PC-3 (cell line): ENCODE measurements around the gene GNA15. TPM values are rescaled to one million over a fixed set of nuclear protein-coding genes. Genes with fewer than 3 reads are reported as not detected.

ENCODE experiments used
- ATAC-seq: fragments of 200-7000 bp; cut with Tn5 transposase; 2 replicates; pipeline ENCODE4 v1.9.1; 2020; ENCODE audit warnings: mild to moderate bottlenecking, moderate library complexity
- BruUV-seq: library from RNA; stranded (reverse); fragments of 400-500 nt; replicated peaks from 2 replicates; lab custom pipeline; 2021; lab: Mats Ljungman, UMichigan
- CTCF ChIA-PET: fragments of 300-600 bp; sonication (Branson Sonifier 250); formaldehyde crosslinking; loops from one replicate; lab custom pipeline; 2022; ENCODE audit warnings: antibody characterized with exemption; lab: Charles Lee
- POLR2A ChIA-PET: fragments of 300-600 bp; sonication (Branson Sonifier 250); formaldehyde crosslinking; loops from one replicate; lab custom pipeline; 2022; ENCODE audit warnings: antibody characterized with exemption; ENCODE audit not compliant: unreplicated experiment; lab: Charles Lee
- DNase-seq: peaks from one replicate; pipeline ENCODE4 v3.0.0-alpha.2; 2015
- H2AFZ ChIP-seq: fragments of 300-600 bp; sonication (generic); 2 replicates; pipeline ENCODE4 v1.6.0; 2016; ENCODE audit warnings: antibody characterized with exemption, low read length
- H3F3A ChIP-seq: fragments of 300-600 bp; sonication (generic); one replicate; pipeline ENCODE4 v1.6.0; 2017; ENCODE audit warnings: antibody characterized with exemption, low read length, control low read depth, mild to moderate bottlenecking; ENCODE audit not compliant: unreplicated experiment
- H3K27ac ChIP-seq: fragments of 300-600 bp; sonication (generic); 2 replicates; pipeline ENCODE4 v1.5.1; 2016; ENCODE audit warnings: mild to moderate bottlenecking, low read length
- H3K27me3 ChIP-seq: fragments of 300-600 bp; sonication (generic); 2 replicates; pipeline ENCODE4 v1.6.1; 2016; ENCODE audit warnings: low read length, mixed read lengths
- H3K36me3 ChIP-seq: fragments of 300-600 bp; sonication (generic); 2 replicates; pipeline ENCODE4 v1.6.1; 2016; ENCODE audit warnings: low read depth, mixed run types, low read length, mixed read lengths
- H3K4me1 ChIP-seq: fragments of 300-600 bp; sonication (generic); 2 replicates; pipeline ENCODE4 v1.5.1; 2016; ENCODE audit warnings: low read length; ENCODE audit not compliant: insufficient read depth
- H3K4me2 ChIP-seq: fragments of 300-600 bp; sonication (generic); 2 replicates; pipeline ENCODE4 v1.6.0; 2016; ENCODE audit warnings: low read length
- H3K4me3 ChIP-seq: fragments of 300-600 bp; sonication (generic); 2 replicates; pipeline ENCODE4 v1.5.1; 2016; ENCODE audit warnings: mild to moderate bottlenecking, low read length, mixed read lengths
- H3K79me2 ChIP-seq: fragments of 300-600 bp; sonication (generic); 2 replicates; pipeline ENCODE4 v1.6.1; 2017; ENCODE audit warnings: low read length, mixed read lengths
- H3K9ac ChIP-seq: fragments of 300-600 bp; sonication (generic); 2 replicates; pipeline ENCODE4 v1.6.0; 2016; ENCODE audit warnings: mild to moderate bottlenecking, low read length
- H3K9me2 ChIP-seq: fragments of 300-600 bp; sonication (generic); replicated peaks from 2 replicates; pipeline ENCODE4 v1.6.1; 2016; ENCODE audit warnings: mixed run types, low read length, mixed read lengths
- H3K9me3 ChIP-seq: fragments of 300-600 bp; sonication (generic); 2 replicates; pipeline ENCODE4 v1.6.1; 2016; ENCODE audit warnings: low read length, mixed read lengths
- H4K20me1 ChIP-seq: fragments of 300-600 bp; sonication (generic); 2 replicates; pipeline ENCODE4 v1.6.1; 2016; ENCODE audit warnings: low read length, mixed read lengths
- EZH2 ChIP-seq: fragments of 300-600 bp; sonication (generic); IDR thresholded peaks from one replicate; pipeline ENCODE4 v1.6.1; 2017; ENCODE audit warnings: antibody characterized with exemption, mild to moderate bottlenecking, low read length; ENCODE audit not compliant: unreplicated experiment
- EZH2phosphoT487 ChIP-seq: fragments of 300-600 bp; sonication (generic); IDR thresholded peaks from 2 replicates; pipeline ENCODE4 v1.6.1; 2018; ENCODE audit warnings: mild to moderate bottlenecking, antibody characterized with exemption, low read length, borderline replicate concordance
- intact Hi-C: fragments of 100-400 bp; cut with micrococcal nuclease; formaldehyde crosslinking; loops from 2 replicates; pipeline ENCODE4 v1.9.0; 2023
- total RNA-seq: library from RNA; depleted of rRNA; stranded (reverse); fragments of >200 nt; gene quantifications from 2 replicates; pipeline ENCODE4 v1.2.3, GENCODE V29; 2014
- TF ChIP-seq, protein P1 (sequence below): fragments of 300-600 bp; sonication (generic); conservative IDR thresholded peaks from 2 replicates; pipeline ENCODE4 v1.5.1; 2017; ENCODE audit warnings: antibody characterized with exemption, low read depth, mild to moderate bottlenecking, low read length

GNA15 gene
- total RNA-seq, 1 experiment from 2014 or later = not detected

- intact Hi-C loops = no loop called here
- no peaks in the 10 kb centered on the region for H3K4me1 ChIP-seq
- DNase-seq (no peak), ATAC-seq (no peak)
- no peaks in the 10 kb centered on the region for H3K79me2 ChIP-seq
- TF ChIP-seq, protein P1, sequence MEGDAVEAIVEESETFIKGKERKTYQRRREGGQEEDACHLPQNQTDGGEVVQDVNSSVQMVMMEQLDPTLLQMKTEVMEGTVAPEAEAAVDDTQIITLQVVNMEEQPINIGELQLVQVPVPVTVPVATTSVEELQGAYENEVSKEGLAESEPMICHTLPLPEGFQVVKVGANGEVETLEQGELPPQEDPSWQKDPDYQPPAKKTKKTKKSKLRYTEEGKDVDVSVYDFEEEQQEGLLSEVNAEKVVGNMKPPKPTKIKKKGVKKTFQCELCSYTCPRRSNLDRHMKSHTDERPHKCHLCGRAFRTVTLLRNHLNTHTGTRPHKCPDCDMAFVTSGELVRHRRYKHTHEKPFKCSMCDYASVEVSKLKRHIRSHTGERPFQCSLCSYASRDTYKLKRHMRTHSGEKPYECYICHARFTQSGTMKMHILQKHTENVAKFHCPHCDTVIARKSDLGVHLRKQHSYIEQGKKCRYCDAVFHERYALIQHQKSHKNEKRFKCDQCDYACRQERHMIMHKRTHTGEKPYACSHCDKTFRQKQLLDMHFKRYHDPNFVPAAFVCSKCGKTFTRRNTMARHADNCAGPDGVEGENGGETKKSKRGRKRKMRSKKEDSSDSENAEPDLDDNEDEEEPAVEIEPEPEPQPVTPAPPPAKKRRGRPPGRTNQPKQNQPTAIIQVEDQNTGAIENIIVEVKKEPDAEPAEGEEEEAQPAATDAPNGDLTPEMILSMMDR = no peak
- TF ChIP-seq EZH2phosphoT487 (no peak), EZH2 (no peak)
- ChIA-PET CTCF (no interaction called here), POLR2A (no interaction called here)
- no peaks in the 10 kb centered on the region for H3K36me3 ChIP-seq
- no peaks in the 10 kb centered on the region for H3K27me3 ChIP-seq
- no peak overlapping the region for H3K4me2 ChIP-seq
- no peaks in the 10 kb centered on the region for H3K9me2 ChIP-seq
- no peaks in the 10 kb centered on the region for H4K20me1 ChIP-seq
- H3K9me3 ChIP-seq = no peaks in the 10 kb centered on the region
- no peak overlapping the region for H3K4me3 ChIP-seq
- no peak overlapping the region for H3K9ac ChIP-seq
- no peak overlapping the region for H2AFZ ChIP-seq
- BruUV-seq = no TSS peak
- no peaks in the 10 kb centered on the region for H3F3A ChIP-seq
- no peak overlapping the region for H3K27ac ChIP-seq
These were observed 14.4 kb upstream of the GNA15 start for GRCh38 chr19:3121396-3121795.

GRCh38 chr19:3121821-3122511 is 13.9 kb upstream of the GNA15 start:
- H3K4me1 ChIP-seq = no peaks in the 10 kb centered on the region
- intact Hi-C loops = no loop called here
- H4K20me1 ChIP-seq = no peaks in the 10 kb centered on the region
- no peaks in the 10 kb centered on the region for H3K79me2 ChIP-seq
- no peaks in the 10 kb centered on the region for H3K9me3 ChIP-seq
- H3K9ac ChIP-seq = no peak overlapping the region
- TF ChIP-seq EZH2phosphoT487 (no peak), EZH2 (no peak)
- TF ChIP-seq, protein P1 = no peak
- no peak for ATAC-seq
- no peaks in the 10 kb centered on the region for H3K36me3 ChIP-seq
- no peak overlapping the region for H2AFZ ChIP-seq
- no TSS peak for BruUV-seq
- H3K4me2 ChIP-seq = no peak overlapping the region
- H3K27ac ChIP-seq = no peak overlapping the region
- DNase-seq = no peak
- no peaks in the 10 kb centered on the region for H3K9me2 ChIP-seq
- H3F3A ChIP-seq = no peaks in the 10 kb centered on the region
- H3K27me3 ChIP-seq = no peaks in the 10 kb centered on the region
- H3K4me3 ChIP-seq = no peak overlapping the region
- POLR2A ChIA-PET = no interaction called here
- CTCF ChIA-PET = no interaction called here

GRCh38 chr19:3122512-3122870 is 13.3 kb upstream of the GNA15 start:
- no peak overlapping the region for H3K4me2 ChIP-seq
- H3K4me3 ChIP-seq = no peak overlapping the region
- H3F3A ChIP-seq = no peaks in the 10 kb centered on the region
- DNase-seq = no peak
- H2AFZ ChIP-seq = no peak overlapping the region
- no peak for ATAC-seq
- no peaks in the 10 kb centered on the region for H3K4me1 ChIP-seq
- H3K9me3 ChIP-seq = no peaks in the 10 kb centered on the region
- intact Hi-C loops = no loop called here
- no peaks in the 10 kb centered on the region for H3K27me3 ChIP-seq
- ChIA-PET POLR2A (no interaction called here), CTCF (no interaction called here)
- TF ChIP-seq EZH2phosphoT487 (no peak), EZH2 (no peak)
- TF ChIP-seq, protein P1 = no peak
- H4K20me1 ChIP-seq = no peaks in the 10 kb centered on the region
- no peaks in the 10 kb centered on the region for H3K79me2 ChIP-seq
- no peaks in the 10 kb centered on the region for H3K36me3 ChIP-seq
- H3K9ac ChIP-seq = no peak overlapping the region
- BruUV-seq = no TSS peak
- H3K27ac ChIP-seq = no peak overlapping the region
- H3K9me2 ChIP-seq = no peaks in the 10 kb centered on the region
